Measurements from ENCODE around the gene PLCE1. TPM values are rescaled to one million over a fixed set of nuclear protein-coding genes. Genes with fewer than 3 reads are reported as not detected.

The PLCE1 gene
- polyA plus RNA-seq, 1 donor (not counting 4 experiments of a cell fraction or from before 2014, with no cell fraction given): 0.01 TPM

GRCh38 chr10:93993414-93993781, 333 bp upstream of the PLCE1 start:
- Histone ChIP-seq H3K27ac (ENCODE audit: control insufficient read depth, insufficient read depth, low read length) (no peak overlapping the region), H3K36me3 (ENCODE audit: control insufficient read depth in 2 of 2, extremely low read depth in 1 of 2, insufficient read depth in 2 of 2, low read length in 2 of 2) (no peaks in the 10 kb centered on the region), H3K9me3 (ENCODE audit: control insufficient read depth, low read depth, low read length) (no peaks in the 10 kb centered on the region), H3K4me1 (ENCODE audit: control insufficient read depth, extremely low read depth, insufficient read depth, low read length) (no peaks in the 10 kb centered on the region), H2AFZ (ENCODE audit: control insufficient read depth, low read length) (no peak overlapping the region), H3K79me2 (ENCODE audit: control insufficient read depth, insufficient read depth, low read length) (no peaks in the 10 kb centered on the region), H4K20me1 (ENCODE audit: control insufficient read depth, extremely low read depth, insufficient read depth, low read length) (no peaks in the 10 kb centered on the region), H3K9ac (ENCODE audit: control insufficient read depth, extremely low read depth, insufficient read depth, low read length) (no peak overlapping the region), H3K4me3 (ENCODE audit: control insufficient read depth in 2 of 3, extremely low read depth in 1 of 3, insufficient read depth in 2 of 3, low read depth in 1 of 3, low read length in 3 of 3) (peak overlapping the region in 1 of 3 experiments; percentile 26), H3K4me2 (ENCODE audit: control insufficient read depth, extremely low read depth, insufficient read depth, low read depth, low read length) (peak overlapping the region; percentile 48), H3K9me1 (ENCODE audit: control insufficient read depth, extremely low read depth, insufficient read depth, low read length) (no peaks in the 10 kb centered on the region), H3K27me3 (ENCODE audit: control insufficient read depth, extremely low read depth, insufficient read depth, low read length) (peaks cover 52% of the 10 kb centered on the region)
- no peak for FAIRE-seq
- DNase-seq (ENCODE audit: low read depth, low spot score): no peak
- peak; percentile 27 for TF ChIP-seq EZH2 (IDR thresholded peaks at IDR 0.05; ENCODE audit: low read length)
- TF ChIP-seq CTCF (optimal IDR thresholded peaks at IDR 0.05 in 1 of 3, IDR thresholded peaks at IDR 0.05 in 1 of 3, conservative IDR thresholded peaks at IDR 0.05 in 1 of 3; ENCODE audit: extremely low read depth in 1 of 3, insufficient read depth in 2 of 3, low read length in 3 of 3): no peak
- dilution Hi-C loops (cut with MboI; ENCODE audit: extremely low pct_ligation_motif_present, low sequenced_read_pairs): no loop called here

- Histone ChIP-seq H3K9me3 (ENCODE audit: control insufficient read depth, low read depth, low read length) (no peaks in the 10 kb centered on the region), H3K36me3 (ENCODE audit: control insufficient read depth in 2 of 2, extremely low read depth in 1 of 2, insufficient read depth in 2 of 2, low read length in 2 of 2) (no peaks in the 10 kb centered on the region), H3K4me2 (ENCODE audit: control insufficient read depth, extremely low read depth, insufficient read depth, low read depth, low read length) (peak overlapping the region; percentile 48), H3K4me1 (ENCODE audit: control insufficient read depth, extremely low read depth, insufficient read depth, low read length) (no peaks in the 10 kb centered on the region), H3K79me2 (ENCODE audit: control insufficient read depth, insufficient read depth, low read length) (no peaks in the 10 kb centered on the region), H3K4me3 (ENCODE audit: control insufficient read depth in 2 of 3, extremely low read depth in 1 of 3, insufficient read depth in 2 of 3, low read depth in 1 of 3, low read length in 3 of 3) (peak overlapping the region in 1 of 3 experiments; percentile 34), H4K20me1 (ENCODE audit: control insufficient read depth, extremely low read depth, insufficient read depth, low read length) (no peaks in the 10 kb centered on the region), H2AFZ (ENCODE audit: control insufficient read depth, low read length) (no peak overlapping the region), H3K27ac (ENCODE audit: control insufficient read depth, insufficient read depth, low read length) (no peak overlapping the region), H3K9ac (ENCODE audit: control insufficient read depth, extremely low read depth, insufficient read depth, low read length) (no peak overlapping the region), H3K9me1 (ENCODE audit: control insufficient read depth, extremely low read depth, insufficient read depth, low read length) (no peaks in the 10 kb centered on the region), H3K27me3 (ENCODE audit: control insufficient read depth, extremely low read depth, insufficient read depth, low read length) (peaks cover 52% of the 10 kb centered on the region)
- DNase-seq (ENCODE audit: low read depth, low spot score) (no peak), FAIRE-seq (no peak)
- no peak for TF ChIP-seq CTCF (optimal IDR thresholded peaks at IDR 0.05 in 1 of 3, IDR thresholded peaks at IDR 0.05 in 1 of 3, conservative IDR thresholded peaks at IDR 0.05 in 1 of 3; ENCODE audit: extremely low read depth in 1 of 3, insufficient read depth in 2 of 3, low read length in 3 of 3)
- TF ChIP-seq EZH2 (IDR thresholded peaks at IDR 0.05; ENCODE audit: low read length): peak; percentile 91
- dilution Hi-C loops (cut with MboI; ENCODE audit: extremely low pct_ligation_motif_present, low sequenced_read_pairs): no loop called here
Observed at GRCh38 chr10:93994438-93994801, 689 bp downstream of the PLCE1 start.
